ENCODE data around the gene PTCD3.

The PTCD3 gene

GRCh38 chr2:86136141-86136540 is 30.1 kb downstream of the PTCD3 start:
- DNase-seq (ENCODE audit: extremely low read depth, low read depth), result no peak
- no peak for TF ChIP-seq CTCF (IDR thresholded peaks at IDR 0.05; ENCODE audit: low read depth, low read length)

GRCh38 chr2:86138736-86139625 is 32.9 kb downstream of the PTCD3 start:
- no peak for DNase-seq (ENCODE audit: extremely low read depth, low read depth)
- TF ChIP-seq CTCF (IDR thresholded peaks at IDR 0.05; ENCODE audit: low read depth, low read length), result no peak

GRCh38 chr2:86139981-86140380 is 33.9 kb downstream of the PTCD3 start:
- no peak for TF ChIP-seq CTCF (IDR thresholded peaks at IDR 0.05; ENCODE audit: low read depth, low read length)

GRCh38 chr2:86140969-86141392 is 34.9 kb downstream of the PTCD3 start:
- TF ChIP-seq CTCF (IDR thresholded peaks at IDR 0.05; ENCODE audit: low read depth, low read length), result no peak
- no peak for DNase-seq (ENCODE audit: extremely low read depth, low read depth)

More at GRCh38 chr2:86139981-86140380, 33.9 kb downstream of the PTCD3 start:
- DNase-seq (ENCODE audit: extremely low read depth, low read depth), result no peak

GRCh38 chr2:86142436-86143257 is 36.6 kb downstream of the PTCD3 start:
- no peak for TF ChIP-seq CTCF (IDR thresholded peaks at IDR 0.05; ENCODE audit: low read depth, low read length)
- no peak for DNase-seq (ENCODE audit: extremely low read depth, low read depth)

- no peak for TF ChIP-seq CTCF (IDR thresholded peaks at IDR 0.05; ENCODE audit: low read depth, low read length)
- no peak for DNase-seq (ENCODE audit: extremely low read depth, low read depth)
Observed at GRCh38 chr2:86143307-86143706, 37.3 kb downstream of the PTCD3 start.
